HepG2 (cell line): ENCODE data around the gene SORBS2. TPM values are rescaled to one million over a fixed set of nuclear protein-coding genes. Genes with fewer than 3 reads are reported as not detected.

Experiments used
- BHLHE40 ChIP-seq: IDR thresholded peaks from 2 replicates; pipeline ENCODE4 v1.6.1; 2011; ENCODE audit warnings: low read length, improper control_type of control experiment
- FOXA1 ChIP-seq, 2 experiments: fragments of 450-650 bp in 1 of 2; sonication (generic) in 1 of 2; formaldehyde crosslinking in 1 of 2; IDR thresholded peaks; 2 replicates each; pipeline versions ENCODE4 v1.4.0 to v1.6.1; 2016 to 2020; ENCODE audit warnings: missing genetic modification reagents in 1 of 2
- FOXC1 ChIP-seq: sonication (generic); formaldehyde crosslinking; IDR thresholded peaks from 2 replicates; pipeline ENCODE4 v1.8.0; 2022; ENCODE audit warnings: mild to moderate bottlenecking, missing genetic modification reagents, borderline replicate concordance
- HIVEP1 ChIP-seq: sonication (generic); formaldehyde crosslinking; IDR thresholded peaks from 2 replicates; pipeline ENCODE4 v1.4.0; 2020; ENCODE audit warnings: mild to moderate bottlenecking, missing genetic modification reagents
- HMG20A ChIP-seq: IDR thresholded peaks from 2 replicates; pipeline ENCODE4 v1.6.1; 2016; ENCODE audit warnings: borderline replicate concordance
- MEIS1 ChIP-seq: sonication (generic); formaldehyde crosslinking; IDR thresholded peaks from 2 replicates; pipeline ENCODE4 v1.9.0; 2021; ENCODE audit warnings: mild to moderate bottlenecking, missing genetic modification reagents, moderate library complexity, borderline replicate concordance
- MNT ChIP-seq: fragments of 450-650 bp; IDR thresholded peaks from 2 replicates; pipeline ENCODE4 v1.6.1; 2016
- MXI1 ChIP-seq: IDR thresholded peaks from 3 replicates; pipeline ENCODE4 v1.6.1; 2012; ENCODE audit warnings: low read depth, low read length, inconsistent platforms, borderline replicate concordance
- PLRG1 ChIP-seq: fragments of 450-650 bp; conservative IDR thresholded peaks from 2 replicates; pipeline ENCODE4 v1.6.1; 2016
- RBAK ChIP-seq: sonication (generic); formaldehyde crosslinking; IDR thresholded peaks from 2 replicates; pipeline ENCODE4 v1.5.1; 2020; ENCODE audit warnings: mild to moderate bottlenecking, missing genetic modification reagents
- RNF219 ChIP-seq: sonication (generic); formaldehyde crosslinking; IDR thresholded peaks from 2 replicates; pipeline ENCODE4 v1.5.0; 2020; ENCODE audit warnings: mild to moderate bottlenecking, missing genetic modification reagents
- U2AF2 ChIP-seq: fragments of 200-400 bp; formaldehyde crosslinking; IDR thresholded peaks from 2 replicates; pipeline ENCODE4 v1.6.1; 2017; ENCODE audit warnings: low read depth, mild to moderate bottlenecking, low read length
- ZBTB14 ChIP-seq: sonication (generic); formaldehyde crosslinking; IDR thresholded peaks from 2 replicates; pipeline ENCODE4 v1.4.0; 2020; ENCODE audit warnings: missing genetic modification reagents
- ZNF160 ChIP-seq: sonication (generic); formaldehyde crosslinking; IDR thresholded peaks from 2 replicates; pipeline ENCODE4 v1.8.0; 2022; ENCODE audit warnings: mild to moderate bottlenecking, inconsistent platforms, missing genetic modification reagents
- ZNF263 ChIP-seq: sonication (generic); formaldehyde crosslinking; IDR thresholded peaks from 2 replicates; pipeline ENCODE4 v1.4.0; 2020; ENCODE audit warnings: missing genetic modification reagents
- ZNF280B ChIP-seq: sonication (generic); formaldehyde crosslinking; IDR thresholded peaks from 2 replicates; pipeline ENCODE4 v1.5.0; 2020; ENCODE audit warnings: missing genetic modification reagents, mild to moderate bottlenecking, borderline replicate concordance
- ZNF281 ChIP-seq: sonication (generic); formaldehyde crosslinking; IDR thresholded peaks from 2 replicates; pipeline ENCODE4 v1.4.0; 2020; ENCODE audit warnings: missing genetic modification reagents, borderline replicate concordance
- ZNF292 ChIP-seq: sonication (generic); formaldehyde crosslinking; IDR thresholded peaks from 2 replicates; pipeline ENCODE4 v1.8.1; 2022; ENCODE audit warnings: mild to moderate bottlenecking, low read depth, missing genetic modification reagents, borderline replicate concordance
- ZNF33A ChIP-seq: sonication (generic); formaldehyde crosslinking; IDR thresholded peaks from 2 replicates; pipeline ENCODE4 v1.5.1; 2020; ENCODE audit warnings: missing genetic modification reagents, mild to moderate bottlenecking, moderate library complexity, borderline replicate concordance
- ZNF713 ChIP-seq: sonication (generic); formaldehyde crosslinking; IDR thresholded peaks from 2 replicates; pipeline ENCODE4 v1.4.0; 2020; ENCODE audit warnings: mild to moderate bottlenecking, missing genetic modification reagents
- polyA plus RNA-seq, 8 experiments: library from polyadenylated mRNA; depleted of rRNA in 3 of 8; stranded (reverse) in 7 of 8; unstranded in 1 of 8; fragments of >200 nt; fragmentation: Illumina TruSeq in 4 of 8; extraction: Trizol in 4 of 8; gene quantifications; 2 replicates each; pipeline versions ENCODE4 v1.2.1 to v1.2.3, GENCODE V29; 2011 to 2016; ENCODE audit warnings: low read depth in 4 of 8, missing spikeins in 1 of 8, mixed read lengths in 1 of 8; ENCODE audit not compliant: insufficient read depth in 1 of 8
- total RNA-seq, 5 experiments: library from RNA; depleted of rRNA; stranded (reverse); fragments of >200 nt; fragmentation: Illumina TruSeq; extraction: Trizol; gene quantifications; 2 replicates each; pipeline ENCODE4 v1.2.3, GENCODE V29; 2016; ENCODE audit warnings: low read depth in 1 of 5

The SORBS2 gene
- total and polyA plus RNA-seq, 2 of the 13 experiments (the other 11 are each of a cell fraction or from before 2014, with no cell fraction given), result 25.0 to 80.5 TPM

GRCh38 chr4:185792384-185793115, 19.4 kb downstream of the SORBS2 start (continued):
- peak; percentile 70; the same call in 1 of the 2 replicates for TF ChIP-seq HMG20A (CRISPR knock-in tag)
- TF ChIP-seq ZNF33A (CRISPR knock-in tag), result no peak
- TF ChIP-seq ZNF292 (CRISPR knock-in tag), result no peak
- TF ChIP-seq ZNF280B (CRISPR knock-in tag), result no peak
- TF ChIP-seq ZNF263, result no peak
- peak; percentile 43; the same call in 1 of the 3 replicates for TF ChIP-seq MXI1
- no peak for TF ChIP-seq PLRG1
- no peak for TF ChIP-seq BHLHE40
- no peak for TF ChIP-seq U2AF2
- TF ChIP-seq ZBTB14 (CRISPR knock-in tag), result no peak
- TF ChIP-seq ZNF713, result no peak
- no peak for TF ChIP-seq RNF219 (CRISPR knock-in tag)
- no peak for TF ChIP-seq MNT
- TF ChIP-seq RBAK (CRISPR knock-in tag), result no peak
- TF ChIP-seq HIVEP1 (CRISPR knock-in tag), result no peak
- no peak for TF ChIP-seq MEIS1 (CRISPR knock-in tag)
- no peak for TF ChIP-seq FOXA1 (IDR thresholded peaks at IDR 0.05)
- TF ChIP-seq FOXA1 (CRISPR knock-in tag; IDR thresholded peaks at IDR 0.05), result peak; percentile 58
- TF ChIP-seq FOXC1, result no peak
- TF ChIP-seq ZNF160 (CRISPR knock-in tag), result no peak
- TF ChIP-seq ZNF281, result no peak
